Activated effector memory CD4-positive, alpha-beta T cell treated with anti-CD3 and anti-CD28 coated beads, Interleukin-2, amount 50 U/mL, for 16 hours (primary cell): Measurements from ENCODE around the gene TMEM218.
"Not testable (repeated sequence)": the region's sequence is repeated elsewhere in the genome, so short reads cannot be mapped to it uniquely, and the experiment has no call there.

Source experiments
- DNase-seq: peaks from one replicate; pipeline ENCODE4 v3.0.0-alpha.2; 2020

The TMEM218 gene

DNA sequence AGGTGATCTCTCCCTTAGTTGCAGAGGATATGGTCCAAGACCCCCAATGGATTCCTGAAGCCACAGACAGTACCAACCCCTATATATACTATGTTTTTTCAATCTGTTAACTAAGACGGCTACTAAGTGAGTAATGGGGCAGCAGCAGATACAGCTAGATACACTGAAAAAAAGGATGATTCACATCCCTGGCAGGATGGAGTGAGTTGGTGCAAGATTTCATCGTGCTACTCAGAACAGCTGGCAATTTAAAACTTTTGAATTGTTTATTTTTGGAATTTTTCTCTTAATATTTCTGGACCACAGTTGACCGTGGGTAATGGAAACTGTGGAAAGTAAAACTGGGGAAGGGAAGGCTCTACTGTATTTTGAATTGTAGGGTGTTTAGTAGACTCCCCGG, 17.0 kb upstream of the TMEM218 start:
- DNase-seq: no peak

DNA sequence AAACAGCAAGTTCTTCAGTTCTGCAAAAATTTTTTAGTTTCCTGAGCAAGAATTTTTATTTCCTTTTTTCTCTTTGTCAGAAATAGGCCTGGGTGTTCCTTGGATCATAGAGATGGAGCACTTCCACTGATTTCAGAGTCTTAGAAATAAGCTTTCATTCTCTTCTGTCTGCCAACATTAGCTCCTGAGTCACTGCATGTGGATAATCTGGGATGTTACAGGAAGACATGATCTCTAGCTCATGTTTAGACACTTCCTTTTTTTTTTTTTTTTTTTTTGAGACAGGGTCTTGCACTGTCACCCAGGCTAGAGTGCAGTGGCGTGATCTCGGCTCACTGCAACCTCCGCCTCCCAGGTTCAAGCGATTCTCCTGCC, 13.2 kb upstream of the TMEM218 start:
- DNase-seq: no peak

DNA sequence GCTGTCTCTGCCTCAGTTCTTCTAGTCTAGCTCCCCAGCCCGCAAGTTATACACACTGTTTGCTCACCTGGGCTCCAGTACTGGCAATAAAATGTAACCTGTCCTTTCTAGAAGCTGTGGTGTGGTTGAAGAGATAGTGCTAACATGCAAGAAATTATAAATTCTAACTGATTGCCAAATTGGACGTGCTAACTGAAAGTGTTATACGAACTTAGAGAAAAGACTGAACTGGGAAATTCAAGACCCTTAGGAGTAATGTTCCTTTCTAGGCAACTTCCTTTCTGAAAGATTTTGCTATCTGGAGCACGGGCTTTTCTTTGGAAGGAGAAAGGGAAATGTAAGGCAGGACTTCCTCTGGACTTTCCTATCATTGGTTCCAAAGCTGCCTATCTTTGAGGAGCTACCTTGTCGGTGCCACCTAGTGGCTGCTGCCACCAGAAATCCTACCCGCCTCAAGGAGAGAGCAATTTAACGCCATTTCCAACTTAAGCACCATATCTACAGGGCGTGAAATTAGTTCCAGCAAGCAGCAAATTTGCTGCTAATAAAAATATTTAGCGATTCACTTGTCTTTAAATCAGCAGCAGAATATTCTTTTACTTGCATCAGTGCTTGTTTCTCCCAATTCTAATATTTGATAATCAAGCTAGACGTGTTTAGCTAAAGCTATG, 12.7 kb upstream of the TMEM218 start:
- peak; percentile 74 for DNase-seq

- no peak for DNase-seq
Observed at GRCh38 chr11:125123194-125123946, 11.9 kb upstream of the TMEM218 start.

DNA sequence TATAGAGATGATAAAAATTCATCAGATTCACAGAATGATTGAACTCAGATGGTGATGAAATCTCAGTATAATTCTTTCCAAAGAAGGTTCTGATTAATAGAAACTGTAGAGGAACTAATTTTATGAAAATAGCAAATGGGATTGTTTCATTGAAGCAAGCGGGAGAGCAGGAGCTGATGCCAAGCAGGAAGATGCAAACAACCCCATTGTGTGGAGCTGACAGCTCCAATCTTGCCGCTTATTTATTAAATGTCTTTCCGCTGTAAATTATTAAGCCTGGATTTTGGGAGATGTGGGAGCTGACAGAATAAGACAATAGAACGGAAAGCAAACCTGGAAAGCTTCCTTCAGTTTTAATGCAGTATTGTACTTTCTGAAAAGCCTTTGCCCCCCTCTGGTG, 6.0 kb upstream of the TMEM218 start:
- no peak for DNase-seq

DNA sequence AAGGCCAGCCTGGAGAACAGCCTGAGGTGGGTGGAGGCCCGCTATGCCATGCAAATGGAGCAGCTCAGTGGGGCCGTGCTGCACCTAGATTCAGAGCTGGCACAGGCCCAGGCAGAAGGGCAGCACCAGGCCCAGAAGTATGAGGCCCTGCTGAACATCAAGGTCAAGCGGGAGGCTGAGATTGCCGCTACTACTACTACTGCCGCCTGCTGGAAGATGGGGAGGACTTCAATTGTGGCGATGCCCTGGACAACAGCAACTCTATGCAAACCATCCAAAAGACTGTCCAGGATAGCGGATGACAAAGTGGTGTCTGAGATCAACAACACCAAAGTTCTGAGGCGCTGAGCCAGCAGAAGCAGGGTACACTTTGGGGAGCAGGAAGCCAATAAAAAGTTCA, 3.1 kb upstream of the TMEM218 start:
- no peak for DNase-seq

- no peak for DNase-seq
Observed at GRCh38 chr11:125112208-125112604, 780 bp upstream of the TMEM218 start.

DNA sequence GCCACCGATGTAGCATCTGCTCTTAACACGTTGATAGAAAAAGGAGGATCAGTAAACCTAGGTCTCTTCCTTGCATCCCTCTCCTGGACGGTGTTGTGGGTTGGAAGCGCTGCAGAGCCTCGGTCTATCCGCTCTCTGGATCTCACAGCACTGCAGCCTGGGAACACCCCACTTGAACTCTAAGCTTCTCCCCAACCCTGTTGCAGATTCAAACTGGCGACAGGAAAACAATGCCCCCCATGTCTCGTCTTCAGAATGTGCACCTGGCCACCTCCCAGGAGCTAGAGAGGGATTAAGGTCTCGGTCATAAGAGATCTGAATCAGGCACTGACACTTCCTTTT, 454 bp downstream of the TMEM218 start:
- DNase-seq: peak; percentile 66

- no peak for DNase-seq
Observed at GRCh38 chr11:125110506-125110905, 920 bp downstream of the TMEM218 start.

GRCh38 chr11:125108469-125108868, 3.0 kb downstream of the TMEM218 start:
- DNase-seq: no peak

- DNase-seq: no peak
Observed at GRCh38 chr11:125105926-125106325, 5.5 kb downstream of the TMEM218 start.

GRCh38 chr11:125102510-125102909, 8.9 kb downstream of the TMEM218 start:
- no peak for DNase-seq

DNA sequence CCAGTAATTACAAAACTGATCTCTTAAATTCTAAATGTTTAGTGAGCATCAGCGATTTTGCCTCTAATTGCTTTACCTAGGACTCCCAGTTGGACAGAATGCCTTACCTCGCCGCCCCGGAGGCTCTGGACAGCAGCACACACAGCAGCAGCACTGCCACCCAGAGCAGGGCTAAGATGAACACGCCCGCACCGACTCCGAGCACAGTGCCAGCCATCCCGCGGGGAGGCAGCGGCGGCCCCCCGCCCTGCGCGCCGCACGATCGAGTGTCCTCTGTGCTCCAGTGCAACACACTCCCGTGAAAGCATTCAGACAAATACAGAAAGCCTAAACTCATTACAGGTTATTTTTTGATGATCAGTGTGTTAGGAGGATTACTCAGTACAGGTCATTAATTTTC, 9.4 kb downstream of the TMEM218 start:
- DNase-seq: no peak

DNA sequence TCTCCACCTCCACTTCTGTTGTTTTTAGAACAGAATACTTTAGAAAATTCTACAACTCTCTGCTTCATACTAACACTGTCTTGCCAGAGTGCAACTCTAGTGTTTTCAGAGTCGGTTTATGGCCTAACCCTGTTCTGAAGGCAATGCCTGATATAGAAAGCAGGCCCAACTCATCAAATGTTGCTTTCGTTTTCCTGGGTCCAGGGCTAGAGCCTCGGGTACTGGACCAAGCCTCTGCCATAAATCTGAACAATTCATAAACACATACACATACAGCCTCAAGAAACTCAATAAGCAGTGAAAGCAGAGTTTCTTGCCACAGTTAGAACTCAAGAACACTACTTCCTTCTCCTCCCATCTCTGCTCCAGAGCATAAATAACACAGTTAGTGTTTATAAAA, 9.8 kb downstream of the TMEM218 start:
- DNase-seq: no peak

DNA sequence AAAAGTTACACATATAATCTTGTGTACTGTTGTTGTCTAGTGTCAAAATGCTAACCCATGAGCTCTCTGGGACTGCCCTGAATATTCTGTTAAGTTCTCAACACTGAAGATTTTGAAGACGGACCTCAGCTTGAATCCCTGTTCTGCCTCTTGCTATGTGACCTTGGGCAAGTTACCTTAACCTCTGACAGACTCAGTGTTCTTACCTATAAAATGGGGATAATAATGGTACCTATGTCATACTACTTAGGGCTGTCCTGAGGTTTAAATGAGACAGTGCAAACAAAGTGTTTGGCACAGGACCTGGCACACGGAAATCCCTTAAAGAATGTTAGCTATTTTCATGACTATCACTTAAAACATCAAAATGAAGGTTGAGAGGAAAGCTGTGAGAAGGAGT, 11.3 kb downstream of the TMEM218 start:
- DNase-seq: no peak

DNA sequence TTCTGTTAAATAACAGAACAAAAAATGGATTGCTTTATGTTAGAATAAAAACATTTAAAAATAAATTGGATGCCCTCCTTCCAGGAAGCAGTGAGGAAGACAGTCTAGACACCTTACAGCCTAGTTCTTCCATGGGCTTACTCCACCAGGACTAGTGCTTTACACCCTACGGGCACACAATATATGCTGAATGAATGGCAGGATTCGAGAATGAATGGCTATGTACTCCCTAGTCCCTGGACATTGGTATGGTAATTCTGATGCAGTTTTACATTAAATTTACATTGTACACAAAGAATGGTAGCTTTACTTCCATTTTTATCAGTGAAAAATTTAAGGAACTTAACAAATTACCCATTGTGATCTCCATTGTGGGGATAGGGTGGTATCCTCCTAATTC, 16.7 kb downstream of the TMEM218 start:
- DNase-seq: no peak

DNA sequence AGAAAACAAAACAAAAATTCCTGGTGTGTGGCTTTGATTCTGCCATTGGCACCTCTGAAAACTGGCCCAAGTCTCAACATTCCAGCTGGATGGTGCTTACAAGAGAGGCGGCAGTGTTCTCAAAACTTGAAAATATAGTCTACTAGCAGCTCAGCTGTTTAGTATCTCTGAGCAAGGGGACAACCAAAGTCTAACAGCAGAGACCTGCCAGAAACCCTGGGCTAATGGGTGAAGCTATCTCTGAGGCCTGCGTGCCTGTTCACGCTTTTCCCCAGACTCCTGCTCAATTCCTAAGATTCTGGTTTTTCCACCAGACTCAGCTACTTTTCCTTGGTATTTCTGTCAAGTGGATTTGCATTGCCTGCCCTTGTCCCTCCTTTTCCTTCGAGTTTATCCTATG, 17.9 kb downstream of the TMEM218 start:
- DNase-seq: no peak

DNA sequence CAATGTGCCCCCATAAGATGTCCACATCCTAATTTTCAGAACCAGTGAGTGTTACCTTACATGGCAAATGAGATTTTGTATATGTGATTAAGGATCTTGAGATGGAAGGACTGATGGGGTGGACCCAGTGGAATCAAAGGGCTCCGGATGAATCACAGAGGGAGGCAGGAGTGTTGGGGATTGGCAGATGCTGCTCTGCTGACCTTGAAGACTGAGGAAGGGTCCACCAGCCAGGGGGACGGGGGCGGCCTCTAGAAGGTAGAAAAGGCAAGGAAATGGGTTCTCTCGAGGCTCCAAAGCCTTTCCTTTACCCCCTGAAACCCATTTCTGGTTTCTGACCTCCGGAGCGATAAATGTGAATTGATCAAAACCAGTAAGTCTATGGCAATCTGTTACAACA, 18.8 kb downstream of the TMEM218 start:
- DNase-seq: no peak

DNA sequence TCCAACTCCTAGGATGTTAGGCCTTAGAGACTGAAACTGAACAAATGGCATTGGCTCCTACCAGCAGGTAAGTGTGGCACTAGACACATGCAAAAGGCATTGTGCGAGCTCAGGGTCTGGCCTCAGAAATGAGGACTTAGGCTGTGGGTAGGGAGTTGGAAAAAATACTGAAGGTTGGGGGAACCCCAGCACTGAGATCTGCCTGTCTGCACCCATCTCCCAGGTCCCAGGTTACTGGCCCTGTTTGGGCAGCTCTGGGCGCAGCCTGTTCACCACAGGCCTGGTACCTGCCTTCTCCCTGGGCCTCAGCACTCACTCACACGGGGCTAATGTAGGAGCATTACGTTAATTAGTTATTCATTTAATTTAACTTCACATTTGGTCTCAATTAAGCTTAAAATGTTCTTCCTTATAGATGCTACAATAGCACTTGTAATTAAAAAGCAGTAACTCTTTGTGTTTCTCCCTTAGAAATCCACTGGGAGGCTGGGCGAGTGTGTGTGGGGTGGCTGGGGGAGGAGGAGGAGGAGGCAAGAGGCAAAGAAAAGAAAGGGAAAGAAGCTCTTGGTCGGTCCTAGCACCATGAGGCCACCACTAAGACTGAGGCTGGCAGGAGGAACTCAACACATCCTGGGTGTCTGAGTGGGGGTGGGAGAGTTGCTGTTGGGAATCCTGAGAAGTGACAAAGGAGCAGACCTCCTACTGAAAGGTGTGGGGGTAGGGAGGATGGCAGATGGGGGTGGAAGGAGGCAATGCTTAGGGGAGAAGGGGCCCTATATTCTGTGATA, 19.4 kb downstream of the TMEM218 start:
- DNase-seq: no peak

- no peak for DNase-seq
Observed at GRCh38 chr11:125091247-125091876, 20.1 kb downstream of the TMEM218 start.

GRCh38 chr11:125090816-125091215, 20.6 kb downstream of the TMEM218 start:
- no peak for DNase-seq

- DNase-seq: not testable (repeated sequence)
Observed at GRCh38 chr11:125090151-125090550, 21.3 kb downstream of the TMEM218 start.

DNA sequence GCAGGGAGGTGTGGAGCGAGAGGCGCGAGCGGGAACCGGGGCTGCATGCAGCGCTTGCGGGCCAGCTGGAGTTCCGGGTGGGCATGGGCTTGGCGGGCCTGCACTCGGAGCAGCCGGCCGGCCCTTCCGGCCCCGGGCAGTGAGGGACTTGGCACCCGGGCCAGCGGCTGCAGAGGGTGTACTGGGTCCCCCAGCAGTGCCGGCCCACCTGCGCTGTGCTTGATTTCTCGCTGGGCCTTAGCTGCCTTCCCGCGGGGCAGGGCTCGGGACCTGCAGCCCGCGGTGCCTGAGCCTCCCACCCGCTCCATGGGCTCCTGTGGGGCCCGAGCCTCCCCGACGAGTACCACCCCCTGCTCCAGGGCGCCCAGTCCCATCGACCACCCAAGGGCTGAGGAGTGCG, 21.9 kb downstream of the TMEM218 start:
- not testable (repeated sequence) for DNase-seq
